GM21529 (cell line): ENCODE data around the gene ITPKC.

Source experiments
- ATAC-seq: cut with Tn5 transposase; IDR thresholded peaks from one replicate; pipeline ENCODE4 v1.9.1; 2021; ENCODE audit not compliant: unreplicated experiment

ITPKC gene

GRCh38 chr19:40739030-40739839 lies 22.3 kb downstream of the ITPKC start:
- no peak for ATAC-seq

- no peak for ATAC-seq
These were observed 23.2 kb downstream of the ITPKC start for GRCh38 chr19:40739871-40740703.

GRCh38 chr19:40740747-40741146 lies 23.8 kb downstream of the ITPKC start:
- no peak for ATAC-seq

GRCh38 chr19:40741527-40742390 lies 24.8 kb downstream of the ITPKC start:
- no peak for ATAC-seq

GRCh38 chr19:40742477-40742876 lies 25.6 kb downstream of the ITPKC start:
- ATAC-seq: no peak

GRCh38 chr19:40742886-40743285 lies 26.0 kb downstream of the ITPKC start:
- no peak for ATAC-seq

- ATAC-seq: no peak
These were observed 27.0 kb downstream of the ITPKC start for GRCh38 chr19:40743926-40744325.

GRCh38 chr19:40744554-40745401 lies 27.9 kb downstream of the ITPKC start:
- no peak for ATAC-seq

- no peak for ATAC-seq
These were observed 28.5 kb downstream of the ITPKC start for GRCh38 chr19:40745402-40745780.

- no peak for ATAC-seq
These were observed 30.6 kb downstream of the ITPKC start for GRCh38 chr19:40747536-40747935.

GRCh38 chr19:40750058-40750873 lies 33.4 kb downstream of the ITPKC start, which contains the start of gene ACTMAP:
TSS of gene ACTMAP (minus strand) at chr19:40750477. CDS start at chr19:40749803, 674 bp downstream.
- peak; percentile 76 for ATAC-seq

- peak; percentile 52 for ATAC-seq
These were observed 34.1 kb downstream of the ITPKC start, which contains the start of gene SNRPA for GRCh38 chr19:40750874-40751537. TSS of gene SNRPA (plus strand) at chr19:40751203. CDS start at chr19:40751409, 206 bp downstream.

- no peak for ATAC-seq
These were observed 35.4 kb downstream of the ITPKC start for GRCh38 chr19:40752257-40752781.

GRCh38 chr19:40754611-40755247 lies 37.8 kb downstream of the ITPKC start:
- no peak for ATAC-seq

- ATAC-seq: no peak
These were observed 38.3 kb downstream of the ITPKC start for GRCh38 chr19:40755248-40755624.

- ATAC-seq: no peak
These were observed 38.9 kb downstream of the ITPKC start for GRCh38 chr19:40755791-40756190.

- ATAC-seq: no peak
These were observed 39.7 kb downstream of the ITPKC start for GRCh38 chr19:40756502-40757110.

- ATAC-seq: no peak
These were observed 41.6 kb downstream of the ITPKC start for GRCh38 chr19:40758491-40758890.
